ENCODE measurements around the gene MBD3. TPM values are rescaled to one million over a fixed set of nuclear protein-coding genes. Genes with fewer than 3 reads are reported as not detected.

MBD3 gene
- polyA plus RNA-seq, 1 experiment, result 21.9 TPM

DNA sequence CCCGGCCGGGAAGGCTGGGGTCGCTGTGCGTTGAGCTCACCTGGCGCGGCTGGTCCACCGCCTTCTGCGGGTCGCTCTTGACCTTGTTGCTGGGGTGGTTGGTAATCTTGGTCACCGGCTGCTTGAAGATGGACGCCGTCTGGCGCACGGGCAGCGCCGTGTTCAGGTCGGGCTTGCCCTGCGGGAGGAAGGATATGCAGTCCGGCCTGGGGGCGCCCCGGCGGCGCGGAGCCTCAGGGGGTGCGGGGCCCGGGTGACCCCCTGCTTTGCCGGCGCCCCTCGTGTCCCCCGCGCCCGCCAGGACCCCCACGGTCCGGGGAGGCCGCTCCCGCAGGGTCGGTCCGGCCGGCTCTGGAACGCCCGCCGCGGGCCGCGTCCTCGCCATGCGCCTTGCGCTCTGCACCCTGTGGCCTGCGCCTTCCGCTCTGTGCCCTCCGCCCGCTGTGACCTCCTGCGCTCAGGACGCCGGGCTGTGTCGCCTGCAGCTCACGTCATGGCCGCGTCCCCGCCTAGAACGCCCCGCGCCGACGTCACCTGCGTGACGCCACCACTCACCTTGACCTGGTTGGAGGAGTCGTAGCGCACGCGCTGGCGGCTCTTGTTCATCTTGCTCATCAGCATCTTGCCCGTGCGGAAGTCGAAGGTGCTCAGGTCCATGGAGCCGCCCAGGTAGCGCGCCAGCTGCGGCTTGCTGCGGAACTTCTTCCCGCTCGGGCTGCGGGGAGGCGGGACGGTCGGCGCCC lies 8.0 kb downstream of the MBD3 start:
- Histone ChIP-seq H3K27ac (ENCODE audit: low read depth, low read length) (no peak overlapping the region), H3K4me3 (ENCODE audit: low read depth, low read length) (no peak overlapping the region), H3K9me3 (ENCODE audit: control insufficient read depth, insufficient read depth, low read length) (no peaks in the 10 kb centered on the region; the same call in 1 of the 2 replicates), H3K27me3 (ENCODE audit: control insufficient read depth, insufficient read depth, low read length) (no peaks in the 10 kb centered on the region)
- TF ChIP-seq, protein P1, sequence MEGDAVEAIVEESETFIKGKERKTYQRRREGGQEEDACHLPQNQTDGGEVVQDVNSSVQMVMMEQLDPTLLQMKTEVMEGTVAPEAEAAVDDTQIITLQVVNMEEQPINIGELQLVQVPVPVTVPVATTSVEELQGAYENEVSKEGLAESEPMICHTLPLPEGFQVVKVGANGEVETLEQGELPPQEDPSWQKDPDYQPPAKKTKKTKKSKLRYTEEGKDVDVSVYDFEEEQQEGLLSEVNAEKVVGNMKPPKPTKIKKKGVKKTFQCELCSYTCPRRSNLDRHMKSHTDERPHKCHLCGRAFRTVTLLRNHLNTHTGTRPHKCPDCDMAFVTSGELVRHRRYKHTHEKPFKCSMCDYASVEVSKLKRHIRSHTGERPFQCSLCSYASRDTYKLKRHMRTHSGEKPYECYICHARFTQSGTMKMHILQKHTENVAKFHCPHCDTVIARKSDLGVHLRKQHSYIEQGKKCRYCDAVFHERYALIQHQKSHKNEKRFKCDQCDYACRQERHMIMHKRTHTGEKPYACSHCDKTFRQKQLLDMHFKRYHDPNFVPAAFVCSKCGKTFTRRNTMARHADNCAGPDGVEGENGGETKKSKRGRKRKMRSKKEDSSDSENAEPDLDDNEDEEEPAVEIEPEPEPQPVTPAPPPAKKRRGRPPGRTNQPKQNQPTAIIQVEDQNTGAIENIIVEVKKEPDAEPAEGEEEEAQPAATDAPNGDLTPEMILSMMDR (IDR thresholded peaks at IDR 0.05; ENCODE audit: low read depth, low read length), result no peak
- ChIA-PET POLR2A (no interaction called here), CTCF (no interaction called here)
- no peak for DNase-seq (ENCODE audit: low read depth, low spot score)

DNA sequence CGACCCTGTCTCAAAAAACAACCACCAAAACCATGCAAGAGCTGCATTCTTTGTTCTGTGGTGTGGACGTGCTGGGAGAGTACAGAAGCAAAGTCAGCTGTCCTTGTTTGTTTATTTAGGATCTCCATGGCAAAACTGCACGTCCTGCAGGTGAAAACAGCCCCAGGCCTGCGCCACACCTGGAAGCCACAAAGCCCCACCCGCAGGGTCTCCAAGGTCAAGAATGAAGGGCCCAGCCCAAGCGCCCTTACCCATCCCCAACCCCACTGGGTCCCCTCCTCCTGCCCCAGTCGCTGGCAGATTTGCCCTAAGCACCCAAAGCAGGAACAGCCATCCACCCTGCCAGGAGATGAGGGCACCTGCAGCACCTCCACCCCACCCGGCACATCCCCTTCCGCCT lies 10.5 kb downstream of the MBD3 start:
- Histone ChIP-seq H3K27ac (ENCODE audit: low read depth, low read length) (no peak overlapping the region), H3K4me3 (ENCODE audit: low read depth, low read length) (no peak overlapping the region), H3K27me3 (ENCODE audit: control insufficient read depth, insufficient read depth, low read length) (no peaks in the 10 kb centered on the region), H3K9me3 (ENCODE audit: control insufficient read depth, insufficient read depth, low read length) (no peaks in the 10 kb centered on the region; the same call in 1 of the 2 replicates)
- DNase-seq (ENCODE audit: low read depth, low spot score), result no peak
- TF ChIP-seq, protein P1 (IDR thresholded peaks at IDR 0.05; ENCODE audit: low read depth, low read length), result no peak
- ChIA-PET POLR2A (no interaction called here), CTCF (interaction anchor here (0.9 kb wide), 1 partner anchor 36 kb away, joined by 3 read pairs; no protein-coding TSS in a partner anchor)

DNA sequence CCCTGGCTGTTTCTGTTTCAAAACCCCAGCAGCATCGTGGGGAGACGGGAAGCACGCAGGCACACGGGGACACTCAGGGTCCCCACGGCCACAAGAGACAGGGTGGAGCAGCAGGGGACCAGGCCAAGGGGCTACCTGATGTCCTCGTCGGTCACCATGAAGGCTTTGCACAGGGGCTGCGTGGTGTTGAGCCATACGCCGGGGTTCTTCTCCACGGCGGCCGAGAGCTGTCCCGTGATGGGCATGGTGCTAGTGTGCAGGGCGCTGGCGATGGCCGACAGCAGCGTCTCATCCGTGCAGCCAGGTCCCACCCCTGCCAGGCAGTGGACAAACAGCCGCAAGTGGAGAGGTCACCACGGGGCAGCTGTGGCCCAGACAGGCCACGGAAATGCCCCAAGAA lies 11.7 kb downstream of the MBD3 start:
- Histone ChIP-seq H3K9me3 (ENCODE audit: control insufficient read depth, insufficient read depth, low read length) (no peaks in the 10 kb centered on the region; the same call in 1 of the 2 replicates), H3K27me3 (ENCODE audit: control insufficient read depth, insufficient read depth, low read length) (no peaks in the 10 kb centered on the region), H3K4me3 (ENCODE audit: low read depth, low read length) (no peak overlapping the region), H3K27ac (ENCODE audit: low read depth, low read length) (no peak overlapping the region)
- ChIA-PET CTCF (interaction anchor here (0.8 kb wide), 1 partner anchor 35 kb away, joined by 3 read pairs; no protein-coding TSS in a partner anchor), POLR2A (no interaction called here)
- DNase-seq (ENCODE audit: low read depth, low spot score), result no peak
- TF ChIP-seq, protein P1 (IDR thresholded peaks at IDR 0.05; ENCODE audit: low read depth, low read length), result no peak

DNA sequence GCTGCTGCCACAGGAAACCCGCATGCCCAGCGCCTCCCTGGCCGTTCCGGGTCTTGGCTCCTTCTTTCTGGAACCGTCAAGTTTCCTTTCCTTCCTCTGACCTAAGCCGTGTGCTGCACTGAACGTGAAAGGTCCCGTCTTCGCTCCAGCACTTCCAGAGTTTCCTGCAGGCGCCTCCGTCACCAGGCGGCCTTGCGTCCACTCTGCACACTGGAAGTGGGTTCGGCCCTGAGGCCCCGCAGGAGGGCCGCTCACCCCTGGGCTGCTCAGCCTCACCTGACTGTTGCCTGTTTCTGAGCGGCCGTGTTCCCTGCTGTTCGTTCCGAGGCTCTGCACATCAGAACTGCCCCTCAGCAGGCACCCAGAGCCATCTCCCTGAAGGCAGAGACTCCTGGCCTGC lies 12.3 kb downstream of the MBD3 start:
- POLR2A ChIA-PET, result no interaction called here

DNA sequence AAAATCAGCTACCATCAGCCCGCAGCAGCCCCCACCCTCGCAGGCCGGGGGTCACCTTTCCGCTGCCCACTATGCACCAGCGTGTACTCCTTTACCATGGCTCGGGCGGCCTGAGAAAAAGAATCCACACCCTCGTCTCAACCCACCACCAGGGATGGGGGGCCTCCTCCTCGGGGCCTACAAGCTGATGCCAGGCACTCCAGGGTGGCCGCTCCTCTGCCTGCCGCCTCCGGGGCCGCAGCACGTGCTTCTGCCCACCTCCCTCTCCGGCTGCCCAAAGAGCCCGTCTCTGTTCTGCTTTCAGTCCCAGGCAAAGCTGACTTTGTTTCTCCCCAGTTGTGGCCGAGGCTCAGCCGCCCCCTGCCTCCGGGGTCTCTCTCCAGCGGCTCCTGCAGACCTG lies 13.4 kb downstream of the MBD3 start:
- POLR2A ChIA-PET, result interaction anchor here (0.6 to 0.7 kb wide), 2 partner anchors 12 to 13 kb away, joined by 8 to 11 read pairs; no protein-coding TSS in a partner anchor
- TF ChIP-seq, protein P1 (IDR thresholded peaks at IDR 0.05; ENCODE audit: low read depth, low read length), result no peak
- Histone ChIP-seq H3K27ac (ENCODE audit: low read depth, low read length) (no peak overlapping the region), H3K4me3 (ENCODE audit: low read depth, low read length) (no peak overlapping the region), H3K9me3 (ENCODE audit: control insufficient read depth, insufficient read depth, low read length) (no peaks in the 10 kb centered on the region; the same call in 1 of the 2 replicates), H3K27me3 (ENCODE audit: control insufficient read depth, insufficient read depth, low read length) (no peaks in the 10 kb centered on the region)
- CTCF ChIA-PET, result interaction anchor here (0.6 kb wide), 1 partner anchor 14 kb away, joined by 3 read pairs; no protein-coding TSS in a partner anchor
- DNase-seq (ENCODE audit: low read depth, low spot score), result no peak

More for the DNA sequence above, 12.3 kb downstream of the MBD3 start:
- CTCF ChIA-PET, result no interaction called here
- Histone ChIP-seq H3K27me3 (ENCODE audit: control insufficient read depth, insufficient read depth, low read length) (no peaks in the 10 kb centered on the region), H3K27ac (ENCODE audit: low read depth, low read length) (no peak overlapping the region), H3K4me3 (ENCODE audit: low read depth, low read length) (no peak overlapping the region), H3K9me3 (ENCODE audit: control insufficient read depth, insufficient read depth, low read length) (no peaks in the 10 kb centered on the region; the same call in 1 of the 2 replicates)
- no peak for DNase-seq (ENCODE audit: low read depth, low spot score)
- TF ChIP-seq, protein P1 (IDR thresholded peaks at IDR 0.05; ENCODE audit: low read depth, low read length), result no peak

Data from AG04450 (cell line).